ENCODE data around the gene PPFIA1.
"Not testable (repeated sequence)": the region's sequence is repeated elsewhere in the genome, so short reads cannot be mapped to it uniquely, and the experiment has no call there.

PPFIA1 gene

GRCh38 chr11:70272009-70272408 lies 1.5 kb downstream of the PPFIA1 start:
- H3K4me3 ChIP-seq (ENCODE audit: low read depth, low read length), result peak overlapping the region; percentile 94
- no peak overlapping the region for H3K27ac ChIP-seq (ENCODE audit: low read depth, low read length)
- H3K4me1 ChIP-seq (ENCODE audit: control insufficient read depth, insufficient read depth, low read length), result peaks cover 10% of the 10 kb centered on the region; the same call in 1 of the 2 replicates
- no peaks in the 10 kb centered on the region for H3K27me3 ChIP-seq (ENCODE audit: control insufficient read depth, insufficient read depth, low read length)
- H3K36me3 ChIP-seq (ENCODE audit: control insufficient read depth, insufficient read depth, low read length), result peaks cover 49% of the 10 kb centered on the region
- H3K9me3 ChIP-seq (ENCODE audit: control insufficient read depth, insufficient read depth, low read depth, low read length), result no peaks in the 10 kb centered on the region
- H3K9ac ChIP-seq (ENCODE audit: low read length), result peak overlapping the region; percentile 42

- Histone ChIP-seq H3K4me1 (ENCODE audit: control insufficient read depth, insufficient read depth, low read length) (no peaks in the 10 kb centered on the region; the same call in 1 of the 2 replicates), H3K36me3 (ENCODE audit: control insufficient read depth, insufficient read depth, low read length) (peaks cover 85% of the 10 kb centered on the region), H3K27ac (ENCODE audit: low read depth, low read length) (no peak overlapping the region), H3K9ac (ENCODE audit: low read length) (no peak overlapping the region), H3K4me3 (ENCODE audit: low read depth, low read length) (no peak overlapping the region), H3K27me3 (ENCODE audit: control insufficient read depth, insufficient read depth, low read length) (no peaks in the 10 kb centered on the region), H3K9me3 (ENCODE audit: control insufficient read depth, insufficient read depth, low read depth, low read length) (no peaks in the 10 kb centered on the region)
Measured at GRCh38 chr11:70278994-70279393, 8.5 kb downstream of the PPFIA1 start.

- Histone ChIP-seq H3K9ac (ENCODE audit: low read length) (no peak overlapping the region), H3K36me3 (ENCODE audit: control insufficient read depth, insufficient read depth, low read length) (peaks cover 85% of the 10 kb centered on the region), H3K27ac (ENCODE audit: low read depth, low read length) (no peak overlapping the region)
Measured at GRCh38 chr11:70281156-70281609, 10.7 kb downstream of the PPFIA1 start.

DNA sequence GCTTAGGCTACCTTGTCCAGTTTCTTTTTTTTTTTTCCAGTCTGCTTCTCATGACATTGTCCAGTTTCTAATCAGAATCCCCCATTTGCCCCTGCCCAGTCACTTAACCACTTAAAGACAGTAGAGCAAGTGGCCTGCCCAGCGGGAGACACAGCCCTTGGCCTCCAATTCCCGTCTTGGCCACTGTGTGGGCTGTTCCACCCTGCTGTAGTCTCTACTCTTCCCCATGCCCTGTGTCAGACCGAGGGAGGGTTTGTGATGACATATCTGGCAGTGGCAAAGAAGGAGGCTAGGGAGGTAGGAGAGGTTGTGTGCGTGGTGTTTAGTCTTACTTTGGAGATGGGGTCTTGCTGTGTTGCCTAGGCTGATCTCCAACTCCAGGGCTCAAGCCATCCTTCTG lies 11.5 kb downstream of the PPFIA1 start:
- Histone ChIP-seq H3K4me1 (ENCODE audit: control insufficient read depth, insufficient read depth, low read length) (no peaks in the 10 kb centered on the region; the same call in 1 of the 2 replicates), H3K27me3 (ENCODE audit: control insufficient read depth, insufficient read depth, low read length) (no peaks in the 10 kb centered on the region), H3K4me3 (ENCODE audit: low read depth, low read length) (no peak overlapping the region), H3K27ac (ENCODE audit: low read depth, low read length) (no peak overlapping the region), H3K9me3 (ENCODE audit: control insufficient read depth, insufficient read depth, low read depth, low read length) (no peaks in the 10 kb centered on the region), H3K36me3 (ENCODE audit: control insufficient read depth, insufficient read depth, low read length) (peaks cover 87% of the 10 kb centered on the region), H3K9ac (ENCODE audit: low read length) (no peak overlapping the region)

More at GRCh38 chr11:70281156-70281609, 10.7 kb downstream of the PPFIA1 start:
- H3K9me3 ChIP-seq (ENCODE audit: control insufficient read depth, insufficient read depth, low read depth, low read length), result no peaks in the 10 kb centered on the region
- no peak overlapping the region for H3K4me3 ChIP-seq (ENCODE audit: low read depth, low read length)
- H3K27me3 ChIP-seq (ENCODE audit: control insufficient read depth, insufficient read depth, low read length), result no peaks in the 10 kb centered on the region
- no peaks in the 10 kb centered on the region; the same call in 1 of the 2 replicates for H3K4me1 ChIP-seq (ENCODE audit: control insufficient read depth, insufficient read depth, low read length)

GRCh38 chr11:70288721-70289120 lies 18.2 kb downstream of the PPFIA1 start:
- Histone ChIP-seq H3K9me3 (ENCODE audit: control insufficient read depth, insufficient read depth, low read depth, low read length) (no peaks in the 10 kb centered on the region), H3K36me3 (ENCODE audit: control insufficient read depth, insufficient read depth, low read length) (peaks cover 97% of the 10 kb centered on the region), H3K27me3 (ENCODE audit: control insufficient read depth, insufficient read depth, low read length) (no peaks in the 10 kb centered on the region), H3K4me3 (ENCODE audit: low read depth, low read length) (no peak overlapping the region), H3K27ac (ENCODE audit: low read depth, low read length) (no peak overlapping the region), H3K4me1 (ENCODE audit: control insufficient read depth, insufficient read depth, low read length) (no peaks in the 10 kb centered on the region), H3K9ac (ENCODE audit: low read length) (no peak overlapping the region)

- 0 out of 2 replicates have a peak, but pooled peaks cover 5% of the 10 kb centered on the region for H3K9me3 ChIP-seq (ENCODE audit: control insufficient read depth, insufficient read depth, low read depth, low read length)
- H3K27me3 ChIP-seq (ENCODE audit: control insufficient read depth, insufficient read depth, low read length), result no peaks in the 10 kb centered on the region
- no peak overlapping the region for H3K27ac ChIP-seq (ENCODE audit: low read depth, low read length)
- no peak overlapping the region for H3K4me3 ChIP-seq (ENCODE audit: low read depth, low read length)
- H3K4me1 ChIP-seq (ENCODE audit: control insufficient read depth, insufficient read depth, low read length), result no peaks in the 10 kb centered on the region
- peaks cover 94% of the 10 kb centered on the region for H3K36me3 ChIP-seq (ENCODE audit: control insufficient read depth, insufficient read depth, low read length)
- H3K9ac ChIP-seq (ENCODE audit: low read length), result no peak overlapping the region
Measured at GRCh38 chr11:70289582-70289981, 19.1 kb downstream of the PPFIA1 start.

DNA sequence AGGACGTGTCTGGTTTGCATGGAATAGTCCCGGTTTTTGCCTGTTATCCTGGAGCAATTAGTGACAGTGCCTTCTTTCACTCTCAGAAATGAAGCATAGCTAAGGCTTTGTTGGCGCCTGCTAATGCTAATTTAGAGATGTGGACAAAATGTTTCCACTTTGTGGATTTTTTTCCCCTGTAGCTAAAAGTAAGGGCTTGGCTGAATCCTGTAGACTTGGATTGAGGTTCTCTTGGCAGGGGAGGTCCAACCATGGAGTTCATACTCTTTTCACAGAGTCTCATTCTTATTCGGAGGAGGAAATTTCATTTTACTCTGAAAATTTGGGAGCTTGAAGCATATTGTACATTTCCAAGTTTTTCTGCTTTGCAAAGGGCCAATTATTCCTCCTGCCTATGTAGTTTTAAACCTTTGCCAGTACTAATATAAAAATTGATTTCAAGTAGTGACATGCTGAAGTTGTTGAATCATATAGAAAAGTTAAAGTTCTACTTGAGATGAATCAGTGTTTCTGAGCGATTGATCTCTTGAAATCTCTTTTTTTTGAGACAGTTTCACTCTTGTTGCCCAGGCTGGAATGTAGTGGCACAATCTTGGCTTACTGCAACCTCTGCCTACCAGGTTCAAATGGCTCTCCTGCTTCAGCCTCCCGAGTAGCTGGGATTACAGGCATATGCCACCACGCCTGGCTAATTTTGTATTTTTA lies 20.0 kb downstream of the PPFIA1 start:
- Histone ChIP-seq H3K9ac (ENCODE audit: low read length) (no peak overlapping the region), H3K27ac (ENCODE audit: low read depth, low read length) (no peak overlapping the region)

GRCh38 chr11:70292166-70292565 lies 21.7 kb downstream of the PPFIA1 start:
- no peaks in the 10 kb centered on the region for H3K4me1 ChIP-seq (ENCODE audit: control insufficient read depth, insufficient read depth, low read length)
- no peaks in the 10 kb centered on the region for H3K27me3 ChIP-seq (ENCODE audit: control insufficient read depth, insufficient read depth, low read length)
- H3K36me3 ChIP-seq (ENCODE audit: control insufficient read depth, insufficient read depth, low read length), result peaks cover 73% of the 10 kb centered on the region
- 0 out of 2 replicates have a peak, but pooled peaks cover 5% of the 10 kb centered on the region for H3K9me3 ChIP-seq (ENCODE audit: control insufficient read depth, insufficient read depth, low read depth, low read length)
- H3K27ac ChIP-seq (ENCODE audit: low read depth, low read length), result no peak overlapping the region
- no peak overlapping the region for H3K4me3 ChIP-seq (ENCODE audit: low read depth, low read length)
- no peak overlapping the region for H3K9ac ChIP-seq (ENCODE audit: low read length)

More for the DNA sequence above, 20.0 kb downstream of the PPFIA1 start:
- Histone ChIP-seq H3K4me3 (ENCODE audit: low read depth, low read length) (no peak overlapping the region), H3K4me1 (ENCODE audit: control insufficient read depth, insufficient read depth, low read length) (no peaks in the 10 kb centered on the region), H3K27me3 (ENCODE audit: control insufficient read depth, insufficient read depth, low read length) (no peaks in the 10 kb centered on the region), H3K9me3 (ENCODE audit: control insufficient read depth, insufficient read depth, low read depth, low read length) (0 out of 2 replicates have a peak, but pooled peaks cover 5% of the 10 kb centered on the region), H3K36me3 (ENCODE audit: control insufficient read depth, insufficient read depth, low read length) (peaks cover 85% of the 10 kb centered on the region)

DNA sequence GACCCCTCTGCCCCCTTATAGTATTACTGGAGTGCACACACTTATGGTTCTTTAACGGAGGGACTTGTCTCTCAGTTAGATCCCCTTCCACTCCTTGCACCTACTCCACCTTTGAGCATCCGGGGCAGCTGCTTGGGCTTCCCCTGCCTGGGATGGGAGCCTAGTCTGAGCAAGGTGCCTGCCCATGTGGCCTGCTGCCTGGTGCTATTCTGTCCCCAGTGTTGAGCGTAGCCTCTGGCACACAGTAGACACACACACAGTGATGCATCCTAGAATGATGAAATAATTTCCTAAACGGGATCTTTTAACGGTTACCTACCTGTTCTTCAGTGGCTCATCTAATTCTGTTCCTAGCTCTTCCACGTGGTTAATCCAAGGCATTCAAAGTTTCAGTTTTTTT lies 22.4 kb downstream of the PPFIA1 start:
- Histone ChIP-seq H3K27ac (ENCODE audit: low read depth, low read length) (no peak overlapping the region), H3K36me3 (ENCODE audit: control insufficient read depth, insufficient read depth, low read length) (peaks cover 73% of the 10 kb centered on the region), H3K4me1 (ENCODE audit: control insufficient read depth, insufficient read depth, low read length) (no peaks in the 10 kb centered on the region)

GRCh38 chr11:70295166-70295565 lies 24.7 kb downstream of the PPFIA1 start:
- H3K9ac ChIP-seq (ENCODE audit: low read length); H3K27me3 ChIP-seq (ENCODE audit: control insufficient read depth, insufficient read depth, low read length); H3K4me1 ChIP-seq (ENCODE audit: control insufficient read depth, insufficient read depth, low read length); H3K4me3 ChIP-seq (ENCODE audit: low read depth, low read length); H3K9me3 ChIP-seq (ENCODE audit: control insufficient read depth, insufficient read depth, low read depth, low read length); H3K27ac ChIP-seq (ENCODE audit: low read depth, low read length): not testable (repeated sequence)
- H3K36me3 ChIP-seq (ENCODE audit: control insufficient read depth, insufficient read depth, low read length), result peaks cover 73% of the 10 kb centered on the region

More for the DNA sequence above, 22.4 kb downstream of the PPFIA1 start:
- Histone ChIP-seq H3K9me3 (ENCODE audit: control insufficient read depth, insufficient read depth, low read depth, low read length) (0 out of 2 replicates have a peak, but pooled peaks cover 5% of the 10 kb centered on the region), H3K9ac (ENCODE audit: low read length) (no peak overlapping the region), H3K4me3 (ENCODE audit: low read depth, low read length) (no peak overlapping the region), H3K27me3 (ENCODE audit: control insufficient read depth, insufficient read depth, low read length) (no peaks in the 10 kb centered on the region)

DNA sequence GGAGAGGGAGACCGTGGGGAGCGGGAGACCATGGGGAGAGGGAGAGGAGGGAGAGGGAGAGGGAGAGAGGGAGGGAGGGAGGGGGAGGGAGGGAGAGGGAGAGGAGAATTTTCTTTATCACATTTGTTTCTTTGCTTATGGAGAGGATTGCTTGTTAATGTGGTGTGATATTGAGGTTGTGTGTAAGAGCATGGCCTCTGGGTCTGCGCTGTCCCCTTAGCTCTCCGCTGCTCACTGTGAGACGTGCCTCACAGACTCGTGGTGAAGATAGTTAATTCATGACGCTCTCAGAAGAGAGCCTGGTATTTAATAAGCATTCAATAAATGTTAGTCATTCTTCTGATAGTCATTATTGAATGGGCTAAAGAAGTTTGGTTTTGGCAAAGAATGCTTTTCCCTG lies 26.2 kb downstream of the PPFIA1 start:
- H3K27ac ChIP-seq (ENCODE audit: low read depth, low read length), result no peak overlapping the region
- peaks cover 67% of the 10 kb centered on the region for H3K36me3 ChIP-seq (ENCODE audit: control insufficient read depth, insufficient read depth, low read length)
- 0 out of 2 replicates have a peak, but pooled peaks cover 5% of the 10 kb centered on the region for H3K9me3 ChIP-seq (ENCODE audit: control insufficient read depth, insufficient read depth, low read depth, low read length)
- H3K9ac ChIP-seq (ENCODE audit: low read length), result no peak overlapping the region
- peaks cover 3% of the 10 kb centered on the region; the same call in 1 of the 2 replicates for H3K4me1 ChIP-seq (ENCODE audit: control insufficient read depth, insufficient read depth, low read length)
- H3K4me3 ChIP-seq (ENCODE audit: low read depth, low read length), result no peak overlapping the region
- no peaks in the 10 kb centered on the region for H3K27me3 ChIP-seq (ENCODE audit: control insufficient read depth, insufficient read depth, low read length)
